HG03432 (cell line): ENCODE data around the gene IGSF21.

ENCODE experiments used
- ATAC-seq: cut with Tn5 transposase; IDR thresholded peaks from one replicate; pipeline ENCODE4 v1.9.1; 2021; ENCODE audit warnings: mild to moderate bottlenecking, moderate library complexity; ENCODE audit not compliant: unreplicated experiment

The IGSF21 gene

GRCh38 chr1:18204575-18204974 lies 97.0 kb downstream of the IGSF21 start:
- no peak for ATAC-seq

- ATAC-seq: no peak
Measured at GRCh38 chr1:18205319-18205718, 97.7 kb downstream of the IGSF21 start.

- no peak for ATAC-seq
Measured at GRCh38 chr1:18211764-18212163, 104.2 kb downstream of the IGSF21 start.

GRCh38 chr1:18217398-18218043 lies 109.9 kb downstream of the IGSF21 start:
- ATAC-seq: no peak

GRCh38 chr1:18229625-18230024 lies 122.0 kb downstream of the IGSF21 start:
- ATAC-seq: no peak

- no peak for ATAC-seq
Measured at GRCh38 chr1:18230321-18230720, 122.7 kb downstream of the IGSF21 start.

- no peak for ATAC-seq
Measured at GRCh38 chr1:18230840-18231239, 123.2 kb downstream of the IGSF21 start.

- no peak for ATAC-seq
Measured at GRCh38 chr1:18232052-18232451, 124.5 kb downstream of the IGSF21 start.

GRCh38 chr1:18233176-18233864 lies 125.7 kb downstream of the IGSF21 start:
- ATAC-seq: no peak

- ATAC-seq: no peak
Measured at GRCh38 chr1:18234790-18235242, 127.2 kb downstream of the IGSF21 start.

- ATAC-seq: no peak
Measured at GRCh38 chr1:18237371-18237770, 129.8 kb downstream of the IGSF21 start.

GRCh38 chr1:18238190-18238589 lies 130.6 kb downstream of the IGSF21 start:
- ATAC-seq: no peak

GRCh38 chr1:18239671-18240070 lies 132.1 kb downstream of the IGSF21 start:
- ATAC-seq: no peak

- ATAC-seq: no peak
Measured at GRCh38 chr1:18240906-18241305, 133.3 kb downstream of the IGSF21 start.

- no peak for ATAC-seq
Measured at GRCh38 chr1:18241891-18242290, 134.3 kb downstream of the IGSF21 start.

- ATAC-seq: no peak
Measured at GRCh38 chr1:18243503-18244175, 136.0 kb downstream of the IGSF21 start.

GRCh38 chr1:18244762-18245161 lies 137.2 kb downstream of the IGSF21 start:
- no peak for ATAC-seq

GRCh38 chr1:18245647-18246046 lies 138.0 kb downstream of the IGSF21 start:
- ATAC-seq: no peak

GRCh38 chr1:18246543-18246942 lies 138.9 kb downstream of the IGSF21 start:
- no peak for ATAC-seq

- ATAC-seq: no peak
Measured at GRCh38 chr1:18247151-18247550, 139.6 kb downstream of the IGSF21 start.

- no peak for ATAC-seq
Measured at GRCh38 chr1:18249631-18250030, 142.0 kb downstream of the IGSF21 start.

GRCh38 chr1:18253093-18253492 lies 145.5 kb downstream of the IGSF21 start:
- ATAC-seq: no peak
